HG03378 (cell line): ENCODE measurements around the gene GSG1L.

Experiments used
- ATAC-seq: cut with Tn5 transposase; IDR thresholded peaks from one replicate; pipeline ENCODE4 v1.9.1; 2021; ENCODE audit warnings: mild to moderate bottlenecking, moderate library complexity; ENCODE audit not compliant: unreplicated experiment

Gene GSG1L

DNA sequence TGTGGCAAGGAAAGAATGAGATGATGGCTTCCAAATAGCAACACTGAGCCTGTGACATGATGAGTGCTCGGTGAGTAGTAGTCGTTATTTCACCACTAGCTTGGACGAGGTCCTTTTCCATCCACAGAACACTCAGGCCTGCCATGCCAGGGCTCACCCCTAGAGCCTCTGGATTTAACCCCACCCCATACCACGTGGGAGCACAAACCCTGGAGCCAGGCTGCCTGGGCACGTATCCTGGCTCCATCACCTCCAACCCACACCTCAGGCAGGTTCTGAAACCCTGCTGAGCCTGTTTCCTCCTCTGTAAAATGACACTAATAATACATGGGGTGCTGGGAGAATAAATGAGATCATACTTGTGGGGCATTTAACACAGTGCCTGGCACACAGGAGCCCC lies 321.2 kb downstream of the GSG1L start:
- ATAC-seq = no peak

DNA sequence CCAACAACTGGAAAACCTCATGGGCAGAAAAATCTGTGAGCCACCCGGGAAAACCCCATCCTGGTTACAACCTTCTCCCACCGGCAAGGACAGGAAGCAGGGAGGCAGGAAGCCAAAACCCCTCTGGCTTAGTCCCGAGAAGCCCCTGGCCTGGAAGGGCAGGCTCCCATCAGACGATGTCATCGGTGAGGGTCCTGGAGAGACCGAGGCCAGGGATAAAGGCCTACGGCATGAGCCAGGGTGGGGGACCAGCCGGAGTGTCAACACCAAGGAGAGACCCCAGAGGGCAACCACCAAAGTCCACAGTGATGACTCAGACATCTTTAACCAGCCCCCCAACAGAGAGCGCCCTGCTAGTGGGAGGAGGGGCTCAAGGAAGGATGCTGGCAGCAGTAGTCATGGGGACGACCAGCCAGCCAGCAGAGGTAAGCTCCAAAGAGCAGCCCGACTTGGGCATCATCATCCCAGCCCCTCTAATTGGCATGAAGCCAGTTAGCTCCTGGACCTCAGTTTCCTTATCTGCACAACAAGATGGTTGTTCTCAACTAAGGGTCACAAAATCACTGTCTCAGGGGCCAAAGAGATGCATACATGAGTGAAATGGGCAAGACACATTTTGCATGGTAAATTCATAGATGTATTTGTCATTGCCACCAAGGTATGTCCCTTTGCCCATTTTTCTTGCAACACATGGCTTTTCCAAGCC lies 322.9 kb downstream of the GSG1L start:
- ATAC-seq = no peak

DNA sequence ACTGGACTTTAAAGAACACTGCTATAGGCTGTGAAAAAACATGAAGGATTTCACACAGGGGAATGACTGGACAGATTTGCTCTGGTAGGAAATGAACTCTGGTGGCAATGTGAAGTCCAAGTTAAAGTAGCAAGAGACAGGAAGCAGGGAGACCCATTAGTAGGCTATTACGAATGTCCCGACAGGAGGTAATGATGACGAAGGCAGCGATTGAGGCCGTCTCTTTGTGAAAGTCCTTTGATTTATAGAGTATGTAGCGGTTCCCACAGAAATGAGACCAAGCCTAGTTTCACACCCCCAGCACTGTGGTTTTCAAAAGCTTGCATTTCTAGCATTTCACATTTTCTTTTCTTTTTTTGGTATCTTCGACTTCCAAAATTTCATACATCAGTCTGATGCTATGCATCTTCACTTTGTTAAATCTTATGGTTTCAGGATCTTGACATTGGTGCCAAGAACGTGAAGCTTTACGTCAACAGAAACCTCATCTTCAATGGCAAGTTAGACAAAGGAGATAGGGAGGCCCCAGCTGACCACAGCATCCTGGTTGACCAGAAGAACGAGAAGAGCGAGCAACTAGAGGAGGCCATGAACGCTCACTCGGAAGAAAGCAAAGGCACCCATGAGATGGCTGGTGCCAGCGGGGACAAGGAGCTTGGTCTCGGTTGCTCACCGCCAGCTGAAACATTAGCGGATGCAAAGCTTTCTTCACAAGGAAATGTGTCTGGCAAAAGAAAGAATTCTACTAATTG lies 323.7 kb downstream of the GSG1L start:
- ATAC-seq = no peak

DNA sequence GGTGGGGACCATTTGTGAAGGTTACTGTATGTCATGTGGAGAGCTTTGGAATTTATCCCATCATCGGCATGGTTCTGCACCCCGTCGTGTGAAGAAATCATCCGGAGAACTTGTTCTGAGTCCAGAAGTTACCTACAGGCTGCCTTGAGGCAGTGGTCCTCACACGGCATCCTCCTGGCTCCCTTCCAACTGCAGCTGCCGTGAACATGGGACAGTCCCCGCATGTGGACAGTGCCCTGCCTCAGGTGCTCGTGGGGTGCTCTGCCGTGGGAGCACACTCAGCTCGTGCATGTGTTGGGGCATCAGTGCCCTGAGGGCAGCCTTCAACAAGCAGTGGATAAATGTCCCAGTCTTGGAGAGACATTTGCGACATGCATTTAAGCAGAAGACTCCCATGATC lies 324.9 kb downstream of the GSG1L start:
- ATAC-seq = no peak
